GM19438 (cell line): ENCODE results near the gene CSPG5.

Source experiments
- ATAC-seq: cut with Tn5 transposase; IDR thresholded peaks from one replicate; pipeline ENCODE4 v1.9.1; 2021; ENCODE audit warnings: low read depth; ENCODE audit not compliant: unreplicated experiment

CSPG5 gene

GRCh38 chr3:47588587-47588986 is 9.9 kb upstream of the CSPG5 start:
- no peak for ATAC-seq

DNA sequence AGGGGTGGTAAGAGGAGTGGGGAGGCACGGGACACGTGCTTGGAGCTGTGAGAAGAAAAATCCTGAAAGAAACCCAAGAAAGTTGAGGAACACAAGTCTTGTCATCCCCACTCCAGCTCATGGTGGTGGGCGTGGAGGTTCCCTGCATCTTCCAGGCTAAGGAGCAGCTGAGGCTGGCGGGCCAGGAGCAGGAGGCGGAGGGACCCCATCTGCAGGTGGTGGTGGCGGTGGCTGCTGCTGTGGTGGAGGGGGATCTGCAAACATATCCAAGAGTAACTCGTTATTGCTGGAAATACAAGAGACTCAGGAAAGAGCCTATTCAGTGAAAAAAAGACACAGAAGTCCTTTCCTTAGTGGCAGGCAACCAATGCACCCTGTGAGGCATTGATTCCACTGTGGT is 9.4 kb upstream of the CSPG5 start:
- ATAC-seq = no peak

- no peak for ATAC-seq
These were observed 8.1 kb upstream of the CSPG5 start for GRCh38 chr3:47586746-47587145.

- no peak for ATAC-seq
These were observed 4.8 kb upstream of the CSPG5 start for GRCh38 chr3:47583320-47584075.

- ATAC-seq = no peak
These were observed 3.2 kb upstream of the CSPG5 start for GRCh38 chr3:47581835-47582234.

DNA sequence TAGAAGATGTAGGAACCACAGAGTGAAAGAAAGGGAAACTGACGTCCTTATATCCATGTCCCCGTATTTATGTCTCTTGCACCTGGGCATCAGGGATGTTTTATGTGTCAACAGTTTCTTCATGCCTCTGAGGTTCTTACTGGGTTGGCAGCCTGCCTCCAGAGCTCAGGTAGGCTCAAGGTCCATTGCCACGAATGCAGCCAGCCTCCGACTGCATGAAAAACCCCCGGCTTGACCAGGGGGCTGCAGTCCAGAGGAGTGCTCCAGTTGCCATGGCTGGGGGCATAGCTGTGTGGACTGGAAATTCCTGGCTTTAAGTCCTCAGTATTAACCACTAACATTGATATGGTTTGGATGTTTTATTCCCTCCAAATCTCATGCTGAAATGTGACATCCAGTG is 2.8 kb upstream of the CSPG5 start:
- no peak for ATAC-seq

DNA sequence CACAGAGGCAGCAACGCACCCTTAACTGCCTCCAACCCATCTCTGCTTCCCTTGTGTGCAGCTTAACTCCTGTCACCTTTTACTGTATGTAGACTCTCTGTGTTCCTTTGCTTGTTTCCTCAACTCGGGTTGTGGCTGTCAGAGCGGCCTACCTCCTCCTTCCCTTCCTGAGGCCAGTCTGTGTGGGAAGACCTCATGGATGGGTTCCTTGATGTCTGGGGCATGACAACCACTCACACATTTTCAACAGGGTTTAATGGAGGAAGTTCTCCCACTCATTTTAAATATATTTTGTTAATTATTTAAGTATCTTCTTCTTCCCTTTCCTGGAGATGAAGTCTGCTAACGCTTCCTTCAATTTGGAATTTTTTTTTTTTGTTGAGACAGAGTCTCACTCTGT is 1.8 kb upstream of the CSPG5 start:
- no peak for ATAC-seq

GRCh38 chr3:47579875-47580274 is 1.2 kb upstream of the CSPG5 start:
- ATAC-seq = no peak

- ATAC-seq = no peak
These were observed 489 bp downstream of the CSPG5 start for GRCh38 chr3:47578119-47578632.

DNA sequence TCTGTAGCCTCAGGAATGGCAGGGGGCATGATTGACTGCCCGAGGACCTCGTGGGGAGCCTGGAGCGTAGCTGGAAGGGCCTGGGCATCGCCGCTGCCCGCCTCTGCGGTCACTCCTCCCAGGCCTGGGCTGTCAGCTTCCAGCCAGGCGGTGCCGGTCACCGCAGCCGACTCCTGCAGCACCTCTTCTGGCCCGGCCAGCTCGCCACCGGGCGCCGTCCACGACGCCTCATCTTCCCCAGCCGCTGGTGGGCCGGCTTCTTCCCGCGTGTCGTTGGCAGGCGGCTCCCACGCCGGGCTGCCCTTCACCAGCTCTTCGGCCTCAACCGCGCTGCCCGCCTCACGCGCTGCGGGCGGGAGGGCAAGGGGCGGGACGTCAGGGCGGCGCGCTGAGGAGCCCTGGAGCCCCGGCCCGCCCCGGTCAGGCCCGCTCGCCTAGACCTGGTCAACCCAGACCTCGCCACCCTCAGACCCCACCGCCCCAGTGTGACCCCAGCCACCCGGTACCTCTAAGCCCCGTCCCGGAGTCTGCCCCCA is 1.0 kb downstream of the CSPG5 start:
- ATAC-seq = no peak

GRCh38 chr3:47573190-47574172 is 5.2 kb downstream of the CSPG5 start:
- ATAC-seq = no peak

DNA sequence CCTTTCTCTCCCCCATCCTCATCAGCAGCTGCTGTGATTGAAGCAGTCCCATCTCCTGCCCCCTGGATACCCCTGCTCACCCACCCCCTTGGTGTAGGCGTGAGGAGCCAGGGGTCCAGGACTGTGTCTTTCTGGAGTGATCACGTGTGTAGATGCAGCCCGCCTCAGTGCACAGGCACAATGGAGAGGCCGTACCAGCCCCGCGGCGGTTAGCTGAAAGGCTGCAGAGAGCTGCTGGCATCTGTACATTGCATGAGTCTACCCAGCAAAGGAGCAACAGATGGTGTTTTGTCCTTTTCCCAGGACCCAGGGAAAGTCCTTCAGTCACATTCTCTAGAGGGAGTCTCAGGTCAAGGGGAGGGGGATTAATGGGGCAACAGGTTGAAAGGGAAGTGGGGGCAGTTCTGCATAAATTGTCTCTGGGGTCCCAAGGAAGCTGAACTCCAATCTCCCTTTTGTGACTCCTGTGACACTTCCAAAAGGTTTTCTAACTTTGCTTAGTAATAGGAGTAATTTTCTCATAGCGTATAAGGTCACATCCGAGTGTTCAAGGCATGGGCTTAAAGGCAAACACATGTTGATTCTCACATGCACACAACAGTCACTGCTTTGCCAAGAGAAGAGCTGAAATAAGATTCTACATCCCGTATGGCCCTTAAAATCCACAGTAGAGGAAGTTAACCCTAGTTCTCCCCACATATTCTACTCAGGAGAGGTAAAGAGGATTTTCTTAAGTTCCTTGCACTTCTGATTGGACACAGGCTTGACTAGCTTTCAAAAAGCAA is 7.1 kb downstream of the CSPG5 start:
- ATAC-seq = no peak

DNA sequence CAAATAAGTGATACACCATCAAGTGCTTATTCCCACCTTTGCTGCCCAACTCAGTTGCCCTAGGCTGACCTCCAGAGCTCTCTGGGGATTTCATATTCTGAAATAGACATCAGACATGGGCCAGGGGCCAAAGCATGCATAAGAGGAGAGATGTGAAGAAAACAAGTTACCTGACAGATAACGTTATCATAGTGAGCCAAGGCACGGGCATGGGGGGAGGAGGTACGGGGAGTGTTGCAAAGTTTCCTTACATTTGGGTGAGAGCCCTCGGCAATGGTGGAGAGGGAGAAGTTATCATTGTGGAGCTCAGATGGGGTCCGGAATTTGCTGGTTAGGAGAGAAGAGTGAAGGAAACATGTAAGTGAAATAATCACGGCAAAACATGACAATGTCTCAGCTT is 9.8 kb downstream of the CSPG5 start:
- ATAC-seq = no peak

GRCh38 chr3:47567149-47567548 is 11.5 kb downstream of the CSPG5 start:
- ATAC-seq = no peak

DNA sequence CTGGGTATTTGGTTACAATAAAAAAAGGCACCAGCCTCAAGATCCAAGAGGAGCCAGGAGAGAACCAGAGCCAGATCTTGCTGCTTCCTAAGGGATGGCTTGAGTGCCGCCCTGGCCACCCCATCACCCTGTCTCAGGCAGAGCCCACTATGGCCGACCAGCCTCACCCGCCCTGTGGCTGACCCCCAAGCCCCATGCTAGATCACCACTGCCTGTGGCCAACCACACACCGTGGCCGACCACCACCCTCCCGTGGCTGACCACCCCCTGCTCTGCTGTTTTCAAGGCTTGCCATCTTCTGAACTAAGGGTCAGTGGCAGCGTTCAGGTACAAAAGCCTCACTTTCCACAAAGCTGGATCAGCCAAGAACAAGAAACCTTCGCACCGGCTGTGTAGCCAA is 12.0 kb downstream of the CSPG5 start:
- no peak for ATAC-seq

GRCh38 chr3:47565734-47566550 is 12.7 kb downstream of the CSPG5 start:
- ATAC-seq = no peak

DNA sequence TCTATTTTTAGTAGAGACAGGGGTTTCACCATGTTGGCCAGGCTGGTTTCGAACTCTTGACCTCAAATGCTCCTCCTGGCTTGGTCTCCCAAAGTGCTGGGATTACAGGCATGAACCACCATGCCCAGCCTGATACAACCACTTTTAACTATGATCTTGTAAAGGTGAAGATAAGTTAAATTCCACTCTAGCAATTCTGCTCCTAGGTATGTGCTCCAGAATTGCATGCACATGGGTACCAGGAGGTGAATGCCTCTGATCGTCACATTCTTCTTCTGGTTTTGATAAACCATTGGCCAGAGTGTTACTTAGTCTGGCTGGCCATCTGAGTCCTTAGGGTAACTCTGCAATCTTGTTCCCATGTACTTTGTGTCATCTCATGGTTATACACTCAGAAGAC is 22.3 kb downstream of the CSPG5 start:
- ATAC-seq = no peak

GRCh38 chr3:47554335-47554734 is 24.3 kb downstream of the CSPG5 start:
- ATAC-seq = no peak

DNA sequence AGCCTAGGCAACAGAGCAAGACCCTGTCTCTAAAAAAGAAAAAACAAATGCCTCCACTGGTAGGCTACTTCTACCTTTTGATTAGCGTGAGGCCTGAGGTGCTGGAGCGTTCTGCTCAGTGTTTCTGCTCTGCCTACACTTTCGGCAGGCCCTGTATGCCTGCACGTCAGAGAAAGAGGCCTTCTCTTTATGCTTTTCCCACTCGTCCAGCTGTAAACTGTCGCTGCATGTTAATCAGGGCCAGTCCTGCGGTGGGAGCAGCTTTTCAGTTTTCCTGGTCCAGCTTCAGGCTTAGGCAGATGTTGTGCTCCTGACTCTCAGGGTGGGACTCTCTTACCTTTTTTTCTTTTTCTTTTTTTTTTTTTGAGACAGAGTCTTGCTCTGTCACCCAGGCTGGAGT is 25.3 kb downstream of the CSPG5 start:
- ATAC-seq = no peak
